GM06990 (cell line): ENCODE results near the gene ROPN1L.

Experiments
- DNase-seq: peaks from one replicate; pipeline ENCODE4 v3.0.0-alpha.2; 2011; ENCODE audit not compliant: insufficient read length; ENCODE audit errors: extremely low read depth
- H3K27me3 ChIP-seq: replicated peaks from 2 replicates; pipeline ENCODE4 v1.6.0; 2011; ENCODE audit warnings: low read length; ENCODE audit not compliant: control insufficient read depth, insufficient read depth
- H3K36me3 ChIP-seq: 2 replicates; pipeline ENCODE4 v1.5.1; 2011; ENCODE audit warnings: low read length; ENCODE audit not compliant: control insufficient read depth, insufficient read depth
- H3K4me3 ChIP-seq: replicated peaks from 2 replicates; pipeline ENCODE4 v1.5.1; 2011; ENCODE audit warnings: low read depth, mild to moderate bottlenecking, control low read depth, low read length
- CTCF ChIP-seq: IDR thresholded peaks from 2 replicates; pipeline ENCODE4 v1.5.1; 2011; ENCODE audit warnings: low read length, control low read depth, mild to moderate bottlenecking, inconsistent platforms; ENCODE audit not compliant: insufficient read depth, poor library complexity, severe bottlenecking

Gene ROPN1L

DNA sequence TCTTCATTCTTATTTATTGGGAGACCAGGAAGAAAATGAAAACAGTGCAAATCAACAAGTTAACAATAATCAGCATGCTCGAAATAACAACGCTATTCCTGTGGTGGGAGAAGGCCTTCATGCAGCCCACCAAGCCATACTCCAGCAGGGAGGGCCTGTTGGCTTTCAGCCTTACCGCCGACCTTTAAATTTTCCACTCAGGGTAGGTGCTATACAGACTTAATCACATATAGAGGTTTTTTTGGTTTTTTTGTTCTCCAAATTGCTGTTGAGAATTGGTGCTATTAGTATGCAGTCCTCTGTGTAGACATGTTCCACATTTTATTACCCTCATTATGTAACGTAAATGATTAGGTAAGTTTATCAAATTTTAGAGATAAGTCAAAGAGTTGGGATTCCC, 30.3 kb upstream of the ROPN1L start:
- peaks cover 27% of the 10 kb centered on the region for H3K36me3 ChIP-seq
- no peak for TF ChIP-seq CTCF

DNA sequence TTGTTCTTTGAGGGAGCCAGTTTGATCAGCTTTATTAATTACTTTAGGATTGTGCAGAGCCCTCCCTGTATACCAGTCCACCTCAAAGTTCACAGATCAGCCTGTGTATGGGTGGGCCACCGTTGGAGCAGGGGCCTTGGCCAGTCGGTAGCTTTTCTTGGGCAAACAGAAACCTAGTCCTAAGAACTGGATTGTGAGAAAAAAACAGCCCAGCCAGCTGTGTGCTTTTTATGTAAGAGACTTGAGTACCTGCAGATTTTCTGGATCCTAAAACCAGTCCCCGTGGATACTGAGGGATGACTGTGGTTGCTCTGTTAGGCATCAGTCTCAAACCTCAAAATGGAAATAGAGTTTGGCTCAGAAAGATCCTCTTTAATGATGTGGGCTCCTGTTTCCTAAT, 24.8 kb upstream of the ROPN1L start:
- DNase-seq, result no peak
- H3K27me3 ChIP-seq, result no peaks in the 10 kb centered on the region
- no peak overlapping the region for H3K4me3 ChIP-seq
- H3K36me3 ChIP-seq, result peaks cover 32% of the 10 kb centered on the region
- TF ChIP-seq CTCF, result no peak

More for the DNA sequence above, 30.3 kb upstream of the ROPN1L start:
- DNase-seq, result no peak
- Histone ChIP-seq H3K4me3 (no peak overlapping the region), H3K27me3 (no peaks in the 10 kb centered on the region)

- no peaks in the 10 kb centered on the region for H3K27me3 ChIP-seq
- H3K4me3 ChIP-seq, result no peak overlapping the region
- H3K36me3 ChIP-seq, result peaks cover 22% of the 10 kb centered on the region
- TF ChIP-seq CTCF, result no peak
- DNase-seq, result no peak
These were observed 22.9 kb upstream of the ROPN1L start for GRCh38 chr5:10418654-10419345.

- no peak for TF ChIP-seq CTCF
- Histone ChIP-seq H3K36me3 (peaks cover 22% of the 10 kb centered on the region), H3K27me3 (no peaks in the 10 kb centered on the region), H3K4me3 (no peak overlapping the region)
- DNase-seq, result no peak
These were observed 21.2 kb upstream of the ROPN1L start for GRCh38 chr5:10420468-10420867.

- no peak for TF ChIP-seq CTCF
- DNase-seq, result no peak
- H3K36me3 ChIP-seq, result peaks cover 24% of the 10 kb centered on the region
These were observed 20.7 kb upstream of the ROPN1L start for GRCh38 chr5:10420932-10421331.

More at GRCh38 chr5:10420932-10421331, 20.7 kb upstream of the ROPN1L start:
- H3K4me3 ChIP-seq, result no peak overlapping the region
- H3K27me3 ChIP-seq, result no peaks in the 10 kb centered on the region
